HepG2 (cell line): Measurements from ENCODE around the gene FOXA3. TPM values are rescaled to one million over a fixed set of nuclear protein-coding genes. Genes with fewer than 3 reads are reported as not detected.

Source experiments
- ATAC-seq: fragments of 200-7000 bp; cut with Tn5 transposase; 3 replicates; pipeline ENCODE4 v1.9.1; 2020; ENCODE audit warnings: mild to moderate bottlenecking, moderate library complexity
- BruUV-seq: library from RNA; stranded (reverse); fragments of 400-500 nt; replicated peaks from 2 replicates; lab custom pipeline; 2021; lab: Mats Ljungman, UMichigan
- CTCF ChIA-PET: fragments of 300-600 bp; formaldehyde crosslinking; extraction: SDS; loops from one replicate; lab custom pipeline; 2021; ENCODE audit warnings: low total read pairs, inconsistent platforms, low intra/inter-chr PET ratio; lab: Yijun Ruan, JAX
- POLR2A ChIA-PET: fragments of 350-600 bp; sonication (Branson Sonifier 250); formaldehyde crosslinking; loops from one replicate; lab custom pipeline; 2020; ENCODE audit warnings: antibody characterized with exemption, inconsistent platforms; lab: Yijun Ruan, JAX
- DNase-seq: peaks from one replicate; pipeline ENCODE4 v3.0.0-alpha.2; 2015; ENCODE audit warnings: low spot score
- FAIRE-seq: peaks from 3 replicates; lab custom pipeline; 2011; peaks lifted over from hg19 to GRCh38; lab: Jason Lieb, UNC
- H2AFZ ChIP-seq: one replicate; pipeline ENCODE4 v1.6.1; 2011; ENCODE audit warnings: low read length, inconsistent platforms
- H3K27ac ChIP-seq: fragments of 300-600 bp; 3 replicates; pipeline ENCODE4 v1.8.0; 2011; ENCODE audit warnings: mixed run types, mild to moderate bottlenecking, mixed read lengths, low read length, inconsistent platforms; ENCODE audit not compliant: insufficient read depth; ENCODE audit errors: extremely low read length
- H3K27me3 ChIP-seq, 2 experiments: fragments of 200-600 bp in 1 of 2; 2 replicates in 1 of 2; 3 replicates in 1 of 2; pipeline versions ENCODE4 v1.6.0 to v1.8.0; 2011; ENCODE audit warnings: low read length in 2 of 2, mild to moderate bottlenecking in 2 of 2, moderate library complexity in 2 of 2, inconsistent platforms in 1 of 2; ENCODE audit not compliant: insufficient read depth in 2 of 2, control insufficient read depth in 1 of 2
- H3K36me3 ChIP-seq, 2 experiments: fragments of 200-600 bp in 1 of 2; replicated peaks in 1 of 2; 2 replicates in 1 of 2; 3 replicates in 1 of 2; pipeline versions ENCODE4 v1.5.1 to v1.8.0; 2011; ENCODE audit warnings: low read length in 2 of 2, inconsistent platforms in 1 of 2; ENCODE audit not compliant: insufficient read depth in 2 of 2, control insufficient read depth in 1 of 2
- H3K4me1 ChIP-seq: 2 replicates; pipeline ENCODE4 v1.5.1; 2012; ENCODE audit warnings: low read length, inconsistent platforms; ENCODE audit not compliant: insufficient read depth
- H3K4me2 ChIP-seq: 2 replicates; pipeline ENCODE4 v1.6.0; 2011; ENCODE audit warnings: low read depth, low read length, inconsistent platforms
- H3K4me3 ChIP-seq, 3 experiments: fragments of 200-600 bp in 1 of 3; sonication (generic), shearing (Covaris generic) in 1 of 3; replicated peaks in 1 of 3; 2 replicates each; pipeline ENCODE4 v1.5.1; 2011 to 2016; ENCODE audit warnings: low read length in 3 of 3, inconsistent platforms in 2 of 3, low read depth in 2 of 3, mild to moderate bottlenecking in 2 of 3, control low read depth in 1 of 3, mixed read lengths in 1 of 3; ENCODE audit not compliant: insufficient read depth in 1 of 3
- H3K79me2 ChIP-seq: one replicate; pipeline ENCODE4 v1.6.1; 2011; ENCODE audit warnings: low read length, inconsistent platforms; ENCODE audit not compliant: insufficient read depth
- H3K9ac ChIP-seq: 2 replicates; pipeline ENCODE4 v1.6.0; 2011; ENCODE audit warnings: mild to moderate bottlenecking, low read depth, low read length, inconsistent platforms; ENCODE audit not compliant: insufficient read depth
- H3K9me3 ChIP-seq: 2 replicates; pipeline ENCODE4 v1.5.1; 2012; ENCODE audit warnings: mild to moderate bottlenecking, low read length
- H4K20me1 ChIP-seq: 2 replicates; pipeline ENCODE4 v1.6.0; 2011; ENCODE audit warnings: inconsistent platforms, mild to moderate bottlenecking, low read length, moderate library complexity; ENCODE audit not compliant: insufficient read depth
- KIAA2018 ChIP-seq: sonication (generic); formaldehyde crosslinking; IDR thresholded peaks from 2 replicates; pipeline ENCODE4 v1.5.0; 2020; ENCODE audit warnings: mild to moderate bottlenecking, missing genetic modification reagents, borderline replicate concordance
- MXD3 ChIP-seq: IDR thresholded peaks from 2 replicates; pipeline ENCODE4 v1.6.1; 2016; ENCODE audit warnings: mild to moderate bottlenecking, missing biosample characterization, missing genetic modification reagents
- NR2F6 ChIP-seq, 2 experiments: IDR thresholded peaks; 2 replicates each; pipeline ENCODE4 v1.6.1; 2016; ENCODE audit warnings: antibody characterized with exemption in 1 of 2, mild to moderate bottlenecking in 1 of 2
- SCMH1 ChIP-seq: sonication (generic); formaldehyde crosslinking; IDR thresholded peaks from 2 replicates; pipeline ENCODE4 v1.9.0; 2021; ENCODE audit warnings: missing genetic modification reagents, mild to moderate bottlenecking, borderline replicate concordance
- ZMYM3 ChIP-seq: sonication (generic); formaldehyde crosslinking; IDR thresholded peaks from 2 replicates; pipeline ENCODE4 v1.5.1; 2020; ENCODE audit warnings: mild to moderate bottlenecking, missing genetic modification reagents
- WGBS: methylation state at CpG from one replicate; pipeline ENCODE4 v1.1.6; 2017; ENCODE audit warnings: low lambda C conversion rate; 5-methylcytosine and 5-hydroxymethylcytosine counted together
- in situ Hi-C: cut with HindIII; loops from 2 replicates; pipeline ENCODE4 v1.10.0; 2017; ENCODE audit warnings: low pct_unique_long_range_greater_than_20kb; ENCODE audit not compliant: extremely low pct_ligation_motif_present
- intact Hi-C: fragments of 100-400 bp; cut with micrococcal nuclease; formaldehyde crosslinking; loops from one replicate; pipeline ENCODE4 v1.10.0; 2022; ENCODE audit not compliant: unreplicated experiment
- polyA plus RNA-seq, 8 experiments: library from polyadenylated mRNA; depleted of rRNA in 3 of 8; stranded (reverse) in 7 of 8; unstranded in 1 of 8; fragments of >200 nt; fragmentation: Illumina TruSeq in 4 of 8; extraction: Trizol in 4 of 8; gene quantifications; 2 replicates each; pipeline versions ENCODE4 v1.2.1 to v1.2.3, GENCODE V29; 2011 to 2016; ENCODE audit warnings: low read depth in 4 of 8, missing spikeins in 1 of 8, mixed read lengths in 1 of 8; ENCODE audit not compliant: insufficient read depth in 1 of 8
- total RNA-seq, 5 experiments: library from RNA; depleted of rRNA; stranded (reverse); fragments of >200 nt; fragmentation: Illumina TruSeq; extraction: Trizol; gene quantifications; 2 replicates each; pipeline ENCODE4 v1.2.3, GENCODE V29; 2016; ENCODE audit warnings: low read depth in 1 of 5
- TF ChIP-seq, protein P1 (sequence below): sonication (generic); formaldehyde crosslinking; IDR thresholded peaks from 2 replicates; pipeline ENCODE4 v1.5.0; 2020; ENCODE audit warnings: mild to moderate bottlenecking, missing genetic modification reagents, moderate library complexity

The FOXA3 gene
- total and polyA plus RNA-seq, 2 of the 13 experiments (the other 11 are each of a cell fraction or from before 2014, with no cell fraction given), result 29.8 to 47.6 TPM

GRCh38 chr19:45920458-45920857 is 56.3 kb downstream of the FOXA3 start:
- no peaks in the 10 kb centered on the region for H3K9me3 ChIP-seq
- ATAC-seq, result no peak
- 41% methylated on average over 8 of the region's 8 CpGs for WGBS
- H2AFZ ChIP-seq, result no peak overlapping the region
- H3K36me3 ChIP-seq, result no peaks in the 10 kb centered on the region
- H4K20me1 ChIP-seq, result no peaks in the 10 kb centered on the region
- peaks cover 24% of the 10 kb centered on the region for H3K4me1 ChIP-seq
- FAIRE-seq, result no peak
- ChIA-PET CTCF (no interaction called here), POLR2A (no interaction called here)
- in situ Hi-C loops (no loop called here), intact Hi-C loops (loop anchor here (10.0 kb wide), 1 partner anchor 74 kb away; the partner anchor contains the start of gene CCDC61)
- H3K4me2 ChIP-seq, result peak overlapping the region; percentile 72
- TF ChIP-seq NR2F6 (IDR thresholded peaks at IDR 0.05) (no peak), NR2F6 (CRISPR knock-in tag; IDR thresholded peaks at IDR 0.05) (no peak), MXD3 (CRISPR knock-in tag) (0 out of 2 replicates have a peak, but pooled peaks have one; percentile 3)
- DNase-seq, result no peak
- no peak overlapping the region for H3K9ac ChIP-seq
- peak overlapping the region in 1 of 3 experiments; percentile 37; a peak in 1 of 6 replicates for H3K4me3 ChIP-seq
- no peaks in the 10 kb centered on the region for H3K79me2 ChIP-seq
- peaks cover 0 to 11% of the 10 kb centered on the region in 2 experiments; a peak in 2 of 5 replicates for H3K27me3 ChIP-seq
- no TSS peak for BruUV-seq
- no peak overlapping the region for H3K27ac ChIP-seq

- no peak overlapping the region for H3K9ac ChIP-seq
- no peaks in the 10 kb centered on the region for H3K79me2 ChIP-seq
- no peak overlapping the region for H3K4me3 ChIP-seq
- DNase-seq, result peak; percentile 34
- TF ChIP-seq SCMH1 (CRISPR knock-in tag), result no peak
- TF ChIP-seq ZMYM3 (CRISPR knock-in tag), result peak; percentile 42; the same call in 1 of the 2 replicates
- TF ChIP-seq KIAA2018, result no peak
- TF ChIP-seq, protein P1, sequence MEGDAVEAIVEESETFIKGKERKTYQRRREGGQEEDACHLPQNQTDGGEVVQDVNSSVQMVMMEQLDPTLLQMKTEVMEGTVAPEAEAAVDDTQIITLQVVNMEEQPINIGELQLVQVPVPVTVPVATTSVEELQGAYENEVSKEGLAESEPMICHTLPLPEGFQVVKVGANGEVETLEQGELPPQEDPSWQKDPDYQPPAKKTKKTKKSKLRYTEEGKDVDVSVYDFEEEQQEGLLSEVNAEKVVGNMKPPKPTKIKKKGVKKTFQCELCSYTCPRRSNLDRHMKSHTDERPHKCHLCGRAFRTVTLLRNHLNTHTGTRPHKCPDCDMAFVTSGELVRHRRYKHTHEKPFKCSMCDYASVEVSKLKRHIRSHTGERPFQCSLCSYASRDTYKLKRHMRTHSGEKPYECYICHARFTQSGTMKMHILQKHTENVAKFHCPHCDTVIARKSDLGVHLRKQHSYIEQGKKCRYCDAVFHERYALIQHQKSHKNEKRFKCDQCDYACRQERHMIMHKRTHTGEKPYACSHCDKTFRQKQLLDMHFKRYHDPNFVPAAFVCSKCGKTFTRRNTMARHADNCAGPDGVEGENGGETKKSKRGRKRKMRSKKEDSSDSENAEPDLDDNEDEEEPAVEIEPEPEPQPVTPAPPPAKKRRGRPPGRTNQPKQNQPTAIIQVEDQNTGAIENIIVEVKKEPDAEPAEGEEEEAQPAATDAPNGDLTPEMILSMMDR (CRISPR knock-in tag), result peak; percentile 25; the same call in 1 of the 2 replicates
- peak; percentile 82 for ATAC-seq
- no peak overlapping the region for H3K27ac ChIP-seq
- H3K27me3 ChIP-seq, result peaks cover 0 to 11% of the 10 kb centered on the region in 2 experiments; a peak in 1 of 5 replicates
- peak; percentile 37 for FAIRE-seq
- no peaks in the 10 kb centered on the region for H4K20me1 ChIP-seq
- H3K9me3 ChIP-seq, result no peaks in the 10 kb centered on the region
- 25% methylated on average over 9 of the region's 9 CpGs for WGBS
- peaks cover 29% of the 10 kb centered on the region for H3K4me1 ChIP-seq
- ChIA-PET CTCF (no interaction called here), POLR2A (interaction anchor here (0.6 kb wide), 1 partner anchor 20 kb away, joined by 3 read pairs; the partner anchor contains the start of gene MYPOP)
- BruUV-seq, result no TSS peak
- H2AFZ ChIP-seq, result no peak overlapping the region
- in situ Hi-C loops, result no loop called here
- no peaks in the 10 kb centered on the region for H3K36me3 ChIP-seq
- intact Hi-C loops, result loop anchor here (10.0 kb wide), 1 partner anchor 73 kb away; the partner anchor contains the start of gene CCDC61
- H3K4me2 ChIP-seq, result no peak overlapping the region
Measured at GRCh38 chr19:45922281-45922680, 58.2 kb downstream of the FOXA3 start.
